Astrocyte of the hippocampus (primary cell): Measurements from ENCODE around the gene CNTNAP2.
"Not testable (repeated sequence)": the region's sequence is repeated elsewhere in the genome, so short reads cannot be mapped to it uniquely, and the experiment has no call there.

ENCODE experiments used
- DNase-seq: peaks from one replicate; pipeline ENCODE4 v3.0.0; 2011; ENCODE audit warnings: low read depth, low spot score

Gene CNTNAP2

GRCh38 chr7:147721962-147722830 is 1605.6 kb downstream of the CNTNAP2 start:
- DNase-seq: no peak

DNA sequence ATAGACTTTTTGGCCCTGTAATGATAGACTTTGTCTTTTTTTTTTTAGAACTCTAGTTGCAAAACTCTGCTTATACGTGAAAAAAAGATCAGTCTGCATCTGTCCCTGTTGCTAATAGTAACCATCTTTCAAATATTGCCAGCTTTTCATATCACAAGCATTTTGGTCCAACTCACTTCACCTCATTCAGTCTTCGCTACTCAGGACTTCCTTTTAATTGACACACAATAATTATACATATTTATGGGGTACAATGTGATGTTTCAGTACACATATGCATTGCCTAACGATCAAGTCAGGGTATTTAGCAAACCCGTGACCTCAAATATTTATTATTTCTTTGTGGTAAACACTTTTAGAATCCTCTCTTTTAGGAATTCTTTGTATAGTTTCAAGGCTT is 1606.9 kb downstream of the CNTNAP2 start:
- DNase-seq: no peak

DNA sequence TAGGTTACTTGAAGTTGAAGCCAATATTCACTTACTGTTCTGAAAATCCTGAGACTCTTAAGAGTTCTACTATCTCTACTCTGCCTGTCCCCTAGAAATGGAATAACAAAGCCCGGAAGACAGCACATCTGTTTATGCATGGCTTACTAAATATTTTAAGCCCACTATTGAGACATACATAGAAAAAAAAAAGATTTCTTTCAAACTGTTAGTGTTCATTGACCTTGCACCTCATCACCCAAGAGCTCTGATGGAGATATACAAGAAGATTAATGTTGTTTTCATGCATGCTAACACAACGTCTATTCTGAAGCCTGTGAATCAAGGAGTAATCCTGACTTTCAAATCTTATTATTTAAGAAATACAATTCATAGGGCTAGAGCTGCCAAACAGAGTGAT is 1614.7 kb downstream of the CNTNAP2 start:
- DNase-seq: no peak

DNA sequence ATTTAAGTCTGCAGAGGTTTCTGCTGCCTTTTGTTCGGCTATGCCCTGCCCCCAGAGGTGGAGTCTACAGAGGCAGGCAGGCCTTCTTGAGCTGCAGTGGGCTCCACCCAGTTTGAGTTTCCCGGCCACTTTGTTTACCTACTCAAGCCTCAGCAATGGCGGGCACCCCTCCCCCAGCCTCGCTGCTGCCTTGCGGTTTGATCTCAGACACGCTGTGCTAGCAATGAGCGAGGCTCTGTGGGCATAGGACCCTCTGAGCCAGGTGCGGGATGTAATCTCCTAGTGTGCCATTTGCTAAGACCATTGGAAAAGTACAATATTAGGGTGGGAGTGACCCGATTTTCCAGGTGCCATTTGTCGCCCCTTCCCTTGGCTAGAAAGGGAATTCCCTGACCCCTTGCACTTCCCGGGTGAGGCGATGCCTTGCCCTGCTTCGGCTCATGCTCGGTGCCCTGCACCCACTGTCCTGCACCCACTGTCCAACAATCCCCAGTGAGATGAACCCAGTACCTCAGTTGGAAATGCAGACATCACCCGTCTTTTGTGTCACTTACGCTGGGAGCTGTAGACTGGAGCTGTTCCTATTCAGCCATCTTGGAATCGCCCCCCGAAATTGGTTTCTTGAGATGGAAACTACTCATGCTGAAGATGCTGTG is 1621.1 kb downstream of the CNTNAP2 start:
- not testable (repeated sequence) for DNase-seq

GRCh38 chr7:147742301-147742700 is 1625.7 kb downstream of the CNTNAP2 start:
- no peak for DNase-seq

GRCh38 chr7:147756300-147756699 is 1639.7 kb downstream of the CNTNAP2 start:
- DNase-seq: no peak

DNA sequence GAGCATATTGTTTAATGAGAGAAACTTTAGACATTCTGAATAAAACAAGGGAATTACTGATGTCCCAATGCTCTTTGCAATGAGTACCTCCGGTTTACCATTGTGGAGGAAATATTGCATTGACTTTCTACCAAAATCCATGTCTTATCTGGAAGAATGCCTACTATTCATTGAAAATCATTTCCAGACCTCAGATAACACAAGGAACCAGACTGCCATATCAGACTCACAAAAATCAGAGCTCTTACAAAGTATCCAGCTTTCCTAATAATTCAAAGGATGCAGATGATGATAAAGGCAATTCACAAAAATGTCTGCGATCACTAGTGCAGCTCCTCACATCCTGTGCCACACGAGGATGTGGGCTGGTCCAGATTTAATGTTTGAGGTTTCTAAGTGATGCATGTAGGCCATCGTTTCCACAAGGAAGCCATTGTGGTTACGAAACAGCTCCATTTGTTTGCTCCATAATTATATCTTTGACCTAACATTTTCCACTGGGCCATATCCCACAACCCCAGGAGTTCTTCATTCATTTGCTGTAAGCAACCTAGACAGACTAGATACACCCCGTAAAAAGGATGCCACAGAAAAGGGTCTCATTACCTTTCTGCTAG is 1642.8 kb downstream of the CNTNAP2 start:
- no peak for DNase-seq

- DNase-seq: no peak
These were observed 1648.7 kb downstream of the CNTNAP2 start for GRCh38 chr7:147765301-147765700.

DNA sequence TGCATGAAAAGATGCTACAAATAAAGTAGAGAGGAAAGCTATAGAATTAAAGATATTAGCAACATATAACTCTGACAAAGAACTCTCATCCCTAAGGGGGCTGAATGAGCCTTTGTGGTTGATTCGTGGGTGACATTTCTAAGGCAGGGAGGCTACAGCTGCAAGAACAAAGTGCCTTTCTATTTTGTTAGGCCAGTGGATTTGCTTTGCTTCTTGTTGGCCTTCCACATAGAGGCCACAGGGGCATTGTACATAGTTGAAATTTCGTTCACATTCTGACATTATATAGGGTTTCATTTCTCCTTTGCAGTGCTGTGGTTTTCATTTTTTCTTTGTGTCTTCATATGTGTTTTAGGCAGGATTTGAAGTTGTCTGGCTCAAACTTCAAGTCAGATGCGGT is 1654.7 kb downstream of the CNTNAP2 start:
- no peak for DNase-seq

DNA sequence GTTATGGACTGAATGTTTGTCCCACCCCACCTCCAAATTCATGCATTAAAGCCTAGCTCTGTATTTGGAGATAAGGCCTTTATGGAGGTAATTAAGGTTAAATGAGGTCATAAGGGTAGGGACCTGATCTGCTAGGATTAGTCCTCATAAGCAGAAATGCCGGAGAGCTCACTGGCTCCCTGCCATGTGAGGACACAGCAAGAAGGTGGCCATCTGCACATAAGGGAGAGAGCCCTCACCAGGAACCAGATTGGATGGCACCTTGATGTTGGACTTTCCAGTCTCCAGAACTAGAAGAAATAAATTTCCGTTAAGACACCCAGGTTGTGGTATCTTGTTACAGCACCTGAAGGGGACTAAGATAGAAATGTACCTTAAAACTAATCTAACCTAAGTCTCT is 1657.9 kb downstream of the CNTNAP2 start:
- no peak for DNase-seq

DNA sequence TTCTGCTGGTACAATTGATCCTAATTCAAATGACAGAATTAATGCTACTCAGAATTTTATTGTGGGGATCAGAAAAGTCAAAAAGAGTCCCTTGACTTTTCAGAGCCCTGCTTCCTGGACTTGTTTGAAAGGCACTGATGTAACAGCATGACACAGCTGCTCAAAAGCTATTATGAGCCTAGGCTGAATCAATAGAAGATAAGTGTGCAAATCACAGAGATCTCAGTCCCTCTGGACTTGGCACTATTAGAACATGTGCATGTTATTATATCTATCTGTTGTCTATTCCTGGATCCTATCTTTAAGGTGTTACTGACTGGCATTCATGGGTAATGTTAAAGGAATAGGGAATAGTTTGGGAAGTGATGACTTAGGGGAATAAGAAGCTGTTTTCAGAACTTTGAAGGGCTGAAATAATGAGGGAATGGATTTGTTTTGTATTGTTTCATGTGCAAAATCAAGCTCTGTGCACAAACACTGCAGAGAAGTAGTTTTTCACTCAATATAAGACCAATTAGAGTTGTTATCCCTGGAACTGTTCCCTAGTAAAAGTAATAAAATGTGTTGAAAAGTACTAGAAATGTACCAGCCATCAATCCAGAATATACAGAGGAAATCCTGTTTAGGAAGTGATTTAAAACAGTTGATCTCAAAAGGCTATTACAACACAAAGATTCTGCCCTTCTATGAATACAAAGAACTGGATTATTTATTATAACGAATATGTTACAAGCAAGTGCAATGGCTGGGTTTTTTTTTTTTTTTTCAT is 1659.1 kb downstream of the CNTNAP2 start:
- no peak for DNase-seq

- DNase-seq: no peak
These were observed 1660.7 kb downstream of the CNTNAP2 start for GRCh38 chr7:147777309-147777708.

DNA sequence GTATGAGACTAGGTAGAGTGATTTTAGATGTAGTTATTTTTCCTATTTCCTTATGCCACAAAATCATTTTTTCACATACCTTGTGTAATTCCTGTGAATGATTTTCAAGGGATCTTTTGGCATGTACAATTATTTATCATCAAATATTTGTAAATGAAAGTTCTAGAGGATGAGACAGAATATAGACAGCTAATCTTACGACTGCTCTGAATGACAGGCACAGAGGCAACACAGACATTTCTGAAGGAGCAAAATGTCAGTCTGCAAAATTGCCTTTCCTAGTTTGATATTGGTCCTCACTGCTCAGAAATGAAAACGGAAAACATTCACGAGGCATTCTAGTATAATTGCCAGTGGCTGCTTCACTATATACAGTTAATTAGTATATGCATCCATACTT is 1663.3 kb downstream of the CNTNAP2 start:
- DNase-seq: no peak

- DNase-seq: no peak
These were observed 1680.0 kb downstream of the CNTNAP2 start for GRCh38 chr7:147796581-147796980.

DNA sequence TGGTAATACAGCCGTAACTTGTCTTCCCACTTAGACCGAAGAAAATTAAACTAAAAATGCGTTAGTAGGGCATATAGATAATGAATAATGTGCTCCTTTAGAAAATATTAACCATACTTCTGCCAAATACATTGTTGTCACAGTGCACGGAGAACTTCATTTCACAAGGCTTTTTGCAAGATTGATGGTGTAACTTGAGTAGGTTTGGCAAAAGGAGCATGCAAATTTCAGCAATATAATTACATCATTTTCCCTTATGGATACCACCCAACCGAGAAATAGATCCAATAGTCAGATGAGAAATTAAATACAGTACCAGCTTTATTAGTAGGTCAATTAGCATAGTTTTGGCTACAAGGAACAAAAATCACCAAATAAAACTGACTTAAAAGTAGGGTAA is 1681.4 kb downstream of the CNTNAP2 start:
- DNase-seq: no peak

DNA sequence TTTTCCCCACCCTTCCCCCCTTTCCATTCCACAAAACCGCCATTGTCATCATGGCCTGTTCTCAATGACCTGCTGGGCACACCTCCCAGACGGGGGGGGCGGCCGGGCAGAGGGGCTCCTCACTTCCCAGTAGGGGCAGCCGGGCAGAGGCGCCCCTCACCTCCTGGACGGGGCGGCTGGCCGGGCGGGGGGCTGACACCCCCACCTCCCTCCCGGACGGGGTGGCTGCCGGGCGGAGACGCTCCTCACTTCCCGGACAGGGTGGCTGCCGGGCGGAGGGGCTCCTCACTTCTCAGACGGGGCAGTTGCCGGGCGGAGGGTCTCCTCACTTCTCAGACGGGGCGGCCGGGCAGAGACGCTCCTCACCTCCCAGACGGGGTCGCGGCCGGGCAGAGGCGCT is 1685.2 kb downstream of the CNTNAP2 start:
- DNase-seq: not testable (repeated sequence)

GRCh38 chr7:147803151-147803550 is 1686.5 kb downstream of the CNTNAP2 start:
- no peak for DNase-seq

DNA sequence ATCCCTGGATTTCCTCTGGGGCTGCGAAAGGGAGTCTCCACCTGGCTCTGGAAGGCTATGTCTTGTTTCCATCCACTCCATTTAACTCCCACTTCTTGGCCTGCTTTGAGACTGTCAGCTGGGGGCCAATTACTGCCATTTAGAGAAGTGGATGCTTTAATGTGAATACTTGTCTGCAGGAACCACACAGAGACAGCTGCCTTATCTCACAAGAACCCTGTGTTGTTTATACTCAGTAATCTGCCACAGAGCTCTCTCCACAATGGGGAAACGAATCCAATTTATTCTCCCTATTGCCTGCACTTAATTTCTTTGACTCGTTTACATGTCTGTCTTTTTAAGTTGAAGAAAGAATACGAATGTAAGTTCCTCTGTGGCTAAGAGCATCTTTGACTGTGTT is 1687.0 kb downstream of the CNTNAP2 start:
- peak; percentile 7 for DNase-seq

DNA sequence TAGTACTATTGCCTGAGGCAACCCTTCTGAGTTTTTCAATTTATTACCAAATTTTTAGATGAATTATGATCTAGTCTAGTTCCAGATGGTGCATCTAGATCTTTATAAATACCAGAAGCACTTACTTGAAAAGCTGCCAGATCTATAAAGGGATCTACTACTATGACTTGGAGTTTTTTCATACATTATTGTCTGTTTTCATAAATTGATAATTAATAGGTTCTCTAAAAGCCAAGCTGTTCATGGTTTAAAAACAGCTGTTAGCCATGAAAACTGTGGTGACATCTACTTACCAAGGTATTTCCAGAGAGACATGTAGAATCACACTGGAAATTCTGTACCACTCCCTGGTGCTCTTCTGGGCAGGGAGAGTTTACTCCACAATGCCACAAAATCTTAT is 1687.4 kb downstream of the CNTNAP2 start:
- no peak for DNase-seq

- no peak for DNase-seq
These were observed 1689.5 kb downstream of the CNTNAP2 start for GRCh38 chr7:147805996-147806576.

GRCh38 chr7:147809786-147810185 is 1693.2 kb downstream of the CNTNAP2 start:
- peak; percentile 47 for DNase-seq

- no peak for DNase-seq
These were observed 1693.7 kb downstream of the CNTNAP2 start for GRCh38 chr7:147810269-147810668.
